ENCODE results near the gene DAG1. TPM values are rescaled to one million over a fixed set of nuclear protein-coding genes. Genes with fewer than 3 reads are reported as not detected.

The DAG1 gene
- total and polyA plus RNA-seq, 2 donors (not counting 1 experiment from before 2014, with no cell fraction given): 48.7 TPM

GRCh38 chr3:49529567-49529966 is 59.5 kb downstream of the DAG1 start:
- Histone ChIP-seq H3K9me3 (ENCODE audit: control insufficient read depth, insufficient read depth, low read depth, low read length) (no peaks in the 10 kb centered on the region), H3K27me3 (ENCODE audit: control insufficient read depth, insufficient read depth, low read length) (no peaks in the 10 kb centered on the region), H3K4me3 (replicated peaks in 1 of 4; ENCODE audit: control extremely low read depth in 1 of 4, insufficient read depth in 1 of 4, low read depth in 3 of 4, low read length in 4 of 4) (no peak overlapping the region), H4K20me1 (ENCODE audit: control insufficient read depth, extremely low read depth, insufficient read depth, low read length) (no peaks in the 10 kb centered on the region), H3K79me2 (ENCODE audit: control insufficient read depth, insufficient read depth, low read length) (no peaks in the 10 kb centered on the region), H3K9ac (ENCODE audit: insufficient read depth, low read length) (no peak overlapping the region), H3K4me2 (ENCODE audit: extremely low read depth, insufficient read depth, low read length) (no peak overlapping the region), H3K27ac (ENCODE audit: insufficient read depth, low read length) (no peak overlapping the region), H3K36me3 (ENCODE audit: control insufficient read depth, insufficient read depth, low read length) (peaks cover 1% of the 10 kb centered on the region), H3K4me1 (ENCODE audit: control insufficient read depth, extremely low read depth, insufficient read depth, low read length) (no peaks in the 10 kb centered on the region), H2AFZ (ENCODE audit: low read length) (no peak overlapping the region)
- TF ChIP-seq EZH2 (IDR thresholded peaks at IDR 0.05; ENCODE audit: low read length, missing control alignments) (no peak), CTCF (conservative IDR thresholded peaks at IDR 0.05 in 1 of 2, IDR thresholded peaks at IDR 0.05 in 1 of 2; ENCODE audit: low read depth in 1 of 2, low read length in 2 of 2) (no peak)
- DNase-seq (ENCODE audit: low read depth in 2 of 2): no peak

- H3K36me3 ChIP-seq (ENCODE audit: control insufficient read depth, insufficient read depth, low read length): peaks cover 1% of the 10 kb centered on the region
- no peak overlapping the region for H3K9ac ChIP-seq (ENCODE audit: insufficient read depth, low read length)
- H4K20me1 ChIP-seq (ENCODE audit: control insufficient read depth, extremely low read depth, insufficient read depth, low read length): no peaks in the 10 kb centered on the region
- no peaks in the 10 kb centered on the region for H3K4me1 ChIP-seq (ENCODE audit: control insufficient read depth, extremely low read depth, insufficient read depth, low read length)
- TF ChIP-seq CTCF (conservative IDR thresholded peaks at IDR 0.05 in 1 of 2, IDR thresholded peaks at IDR 0.05 in 1 of 2; ENCODE audit: low read depth in 1 of 2, low read length in 2 of 2): no peak
- no peak for TF ChIP-seq EZH2 (IDR thresholded peaks at IDR 0.05; ENCODE audit: low read length, missing control alignments)
- H3K79me2 ChIP-seq (ENCODE audit: control insufficient read depth, insufficient read depth, low read length): no peaks in the 10 kb centered on the region
- H3K27ac ChIP-seq (ENCODE audit: insufficient read depth, low read length): no peak overlapping the region
- H3K4me2 ChIP-seq (ENCODE audit: extremely low read depth, insufficient read depth, low read length): no peak overlapping the region
- no peaks in the 10 kb centered on the region for H3K9me3 ChIP-seq (ENCODE audit: control insufficient read depth, insufficient read depth, low read depth, low read length)
- no peak overlapping the region for H2AFZ ChIP-seq (ENCODE audit: low read length)
- no peak for DNase-seq (ENCODE audit: low read depth in 2 of 2)
- no peaks in the 10 kb centered on the region for H3K27me3 ChIP-seq (ENCODE audit: control insufficient read depth, insufficient read depth, low read length)
- no peak overlapping the region for H3K4me3 ChIP-seq (replicated peaks in 1 of 4; ENCODE audit: control extremely low read depth in 1 of 4, insufficient read depth in 1 of 4, low read depth in 3 of 4, low read length in 4 of 4)
These were observed 60.2 kb downstream of the DAG1 start for GRCh38 chr3:49530231-49530630.

- Histone ChIP-seq H3K27ac (ENCODE audit: insufficient read depth, low read length) (no peak overlapping the region), H3K36me3 (ENCODE audit: control insufficient read depth, insufficient read depth, low read length) (peaks cover 1% of the 10 kb centered on the region), H3K4me1 (ENCODE audit: control insufficient read depth, extremely low read depth, insufficient read depth, low read length) (no peaks in the 10 kb centered on the region), H2AFZ (ENCODE audit: low read length) (no peak overlapping the region), H3K4me2 (ENCODE audit: extremely low read depth, insufficient read depth, low read length) (no peak overlapping the region), H3K27me3 (ENCODE audit: control insufficient read depth, insufficient read depth, low read length) (no peaks in the 10 kb centered on the region), H3K4me3 (replicated peaks in 1 of 4; ENCODE audit: control extremely low read depth in 1 of 4, insufficient read depth in 1 of 4, low read depth in 3 of 4, low read length in 4 of 4) (no peak overlapping the region), H4K20me1 (ENCODE audit: control insufficient read depth, extremely low read depth, insufficient read depth, low read length) (no peaks in the 10 kb centered on the region), H3K9ac (ENCODE audit: insufficient read depth, low read length) (no peak overlapping the region), H3K79me2 (ENCODE audit: control insufficient read depth, insufficient read depth, low read length) (no peaks in the 10 kb centered on the region), H3K9me3 (ENCODE audit: control insufficient read depth, insufficient read depth, low read depth, low read length) (no peaks in the 10 kb centered on the region)
- no peak for DNase-seq (ENCODE audit: low read depth in 2 of 2)
- TF ChIP-seq EZH2 (IDR thresholded peaks at IDR 0.05; ENCODE audit: low read length, missing control alignments) (no peak), CTCF (conservative IDR thresholded peaks at IDR 0.05 in 1 of 2, IDR thresholded peaks at IDR 0.05 in 1 of 2; ENCODE audit: low read depth in 1 of 2, low read length in 2 of 2) (no peak)
These were observed 60.6 kb downstream of the DAG1 start for GRCh38 chr3:49530701-49531100.
